Breast epithelium (tissue), 4 donors: Measurements from ENCODE around the gene TEX22. TPM values are rescaled to one million over a fixed set of nuclear protein-coding genes. Genes with fewer than 3 reads are reported as not detected.

ENCODE experiments used
- DNase-seq, 2 donors: peaks; one replicate each; pipeline ENCODE4 v3.0.0-alpha.2; 2019; ENCODE audit warnings: low spot score in 2 of 2
- H3K27ac ChIP-seq, 2 donors: fragments of 200-600 bp; sonication (generic) in 1 of 2; one replicate each; pipeline ENCODE4 v1.5.1; 2016 to 2019; ENCODE audit warnings: mild to moderate bottlenecking in 1 of 2
- H3K27me3 ChIP-seq, 2 donors: fragments of 200-600 bp; sonication (generic) in 1 of 2; one replicate each; pipeline versions ENCODE4 v1.5.1 to v1.6.0; 2017 to 2019; ENCODE audit warnings: control low read depth in 1 of 2, mild to moderate bottlenecking in 1 of 2
- H3K36me3 ChIP-seq: fragments of 200-600 bp; one replicate; pipeline ENCODE4 v1.5.1; 2019
- H3K4me1 ChIP-seq, 2 donors: fragments of 200-600 bp; sonication (generic); one replicate each; pipeline ENCODE4 v1.5.1; 2016 to 2019; ENCODE audit warnings: control low read depth in 1 of 2
- H3K4me3 ChIP-seq, 3 donors: fragments of 200-600 bp; sonication (generic); 1 replicate in 2 of 3; 2 replicates in 1 of 3; pipeline ENCODE4 v1.5.1; 2016 to 2019; ENCODE audit warnings: mild to moderate bottlenecking in 3 of 3, moderate library complexity in 2 of 3
- H3K9me3 ChIP-seq, 2 donors: fragments of 200-600 bp; sonication (generic) in 1 of 2; one replicate each; pipeline ENCODE4 v1.5.1; 2016 to 2019; ENCODE audit warnings: control low read depth in 1 of 2
- CTCF ChIP-seq, 3 donors: fragments of 450-650 bp; IDR thresholded peaks; one replicate each; pipeline ENCODE4 v1.5.1; 2016 to 2017; ENCODE audit warnings: antibody characterized with exemption in 3 of 3, mild to moderate bottlenecking in 3 of 3, moderate library complexity in 3 of 3
- POLR2A ChIP-seq: fragments of 450-650 bp; IDR thresholded peaks from one replicate; pipeline ENCODE4 v1.6.1; 2016; ENCODE audit warnings: antibody characterized with exemption, mild to moderate bottlenecking, moderate library complexity
- POLR2AphosphoS5 ChIP-seq, 3 donors: sonication (generic); formaldehyde crosslinking; IDR thresholded peaks; one replicate each; pipeline ENCODE4 v1.6.1; 2017; ENCODE audit warnings: antibody characterized with exemption in 3 of 3
- intact Hi-C: fragments of 100-400 bp; cut with DNase I; formaldehyde crosslinking; loops from one replicate; pipeline ENCODE4 v1.15.1; 2023; ENCODE audit warnings: low total_unique reads
- total RNA-seq, 3 donors: library from RNA; depleted of rRNA; stranded (reverse); fragments of >200 nt; gene quantifications; one replicate each; pipeline ENCODE4 v1.1.0, GENCODE V29; 2016

Gene TEX22
- total RNA-seq, 3 donors from 2014 or later: 0.33 to 0.64 (median 0.59) TPM

- no peaks in the 10 kb centered on the region for H3K4me1 ChIP-seq
- no peak overlapping the region for H3K27ac ChIP-seq
- no peaks in the 10 kb centered on the region for H3K27me3 ChIP-seq
- DNase-seq: no peak
- H3K36me3 ChIP-seq: no peaks in the 10 kb centered on the region
- TF ChIP-seq CTCF (IDR thresholded peaks at IDR 0.05) (no peak), POLR2AphosphoS5 (IDR thresholded peaks at IDR 0.05) (no peak), POLR2A (no peak)
- H3K9me3 ChIP-seq: no peaks in the 10 kb centered on the region
- intact Hi-C loops: no loop called here
- no peak overlapping the region for H3K4me3 ChIP-seq
Measured at GRCh38 chr14:105382343-105383082, 15.8 kb upstream of the TEX22 start.

- TF ChIP-seq CTCF (IDR thresholded peaks at IDR 0.05): no peak
- no peak for TF ChIP-seq POLR2AphosphoS5 (IDR thresholded peaks at IDR 0.05)
- TF ChIP-seq POLR2A: no peak
- Histone ChIP-seq H3K27ac (no peak overlapping the region), H3K27me3 (no peaks in the 10 kb centered on the region), H3K4me3 (no peak overlapping the region), H3K36me3 (no peaks in the 10 kb centered on the region), H3K9me3 (no peaks in the 10 kb centered on the region), H3K4me1 (no peaks in the 10 kb centered on the region)
- intact Hi-C loops: no loop called here
- no peak for DNase-seq
Measured at GRCh38 chr14:105383083-105383730, 15.1 kb upstream of the TEX22 start.

- H3K9me3 ChIP-seq: no peaks in the 10 kb centered on the region
- no peak overlapping the region for H3K4me3 ChIP-seq
- no peak overlapping the region for H3K27ac ChIP-seq
- H3K36me3 ChIP-seq: no peaks in the 10 kb centered on the region
- DNase-seq: no peak
- intact Hi-C loops: no loop called here
- no peaks in the 10 kb centered on the region for H3K4me1 ChIP-seq
- no peaks in the 10 kb centered on the region for H3K27me3 ChIP-seq
- TF ChIP-seq POLR2AphosphoS5 (IDR thresholded peaks at IDR 0.05) (no peak), POLR2A (no peak), CTCF (IDR thresholded peaks at IDR 0.05) (no peak)
Measured at GRCh38 chr14:105384041-105384557, 14.2 kb upstream of the TEX22 start.

GRCh38 chr14:105384605-105385321, 13.6 kb upstream of the TEX22 start:
- Histone ChIP-seq H3K9me3 (no peaks in the 10 kb centered on the region), H3K4me3 (no peak overlapping the region), H3K27ac (no peak overlapping the region), H3K4me1 (no peaks in the 10 kb centered on the region), H3K36me3 (no peaks in the 10 kb centered on the region), H3K27me3 (no peaks in the 10 kb centered on the region)
- intact Hi-C loops: no loop called here
- TF ChIP-seq POLR2AphosphoS5 (IDR thresholded peaks at IDR 0.05): no peak
- DNase-seq: no peak

GRCh38 chr14:105385322-105385637, 13.1 kb upstream of the TEX22 start:
- no peaks in the 10 kb centered on the region for H3K27me3 ChIP-seq
- TF ChIP-seq POLR2A: no peak
- TF ChIP-seq CTCF (IDR thresholded peaks at IDR 0.05): no peak
- no peak for TF ChIP-seq POLR2AphosphoS5 (IDR thresholded peaks at IDR 0.05)
- DNase-seq: no peak
- H3K4me1 ChIP-seq: no peaks in the 10 kb centered on the region
- H3K27ac ChIP-seq: no peak overlapping the region
- H3K4me3 ChIP-seq: no peak overlapping the region
- intact Hi-C loops: no loop called here
- H3K36me3 ChIP-seq: no peaks in the 10 kb centered on the region
- no peaks in the 10 kb centered on the region for H3K9me3 ChIP-seq
